Ishikawa (cell line): ENCODE measurements around the gene ABHD12B.

Source experiments
- CEBPB ChIP-seq: IDR thresholded peaks from 2 replicates; pipeline ENCODE4 v1.6.1; 2012
- CREB1 ChIP-seq: IDR thresholded peaks from 2 replicates; pipeline ENCODE4 v1.6.1; 2012; ENCODE audit warnings: low read depth
- EGR1 ChIP-seq: IDR thresholded peaks from 2 replicates; pipeline ENCODE4 v1.6.1; 2012
- EP300 ChIP-seq: IDR thresholded peaks from 2 replicates; pipeline ENCODE4 v1.6.1; 2012; ENCODE audit warnings: borderline replicate concordance
- FOXM1 ChIP-seq: IDR thresholded peaks from 2 replicates; pipeline ENCODE4 v1.6.1; 2012; ENCODE audit warnings: low read depth, borderline replicate concordance
- MAX ChIP-seq: IDR thresholded peaks from 2 replicates; pipeline ENCODE4 v1.6.1; 2012
- NFIC ChIP-seq: IDR thresholded peaks from 2 replicates; pipeline ENCODE4 v1.6.1; 2012
- RAD21 ChIP-seq: IDR thresholded peaks from 2 replicates; pipeline ENCODE4 v1.6.1; 2012; ENCODE audit warnings: low read depth
- REST ChIP-seq: IDR thresholded peaks from 2 replicates; pipeline ENCODE4 v1.6.1; 2012; ENCODE audit warnings: low read depth, mild to moderate bottlenecking
- TAF1 ChIP-seq: IDR thresholded peaks from 2 replicates; pipeline ENCODE4 v1.6.1; 2012; ENCODE audit warnings: low read depth, mild to moderate bottlenecking
- TCF12 ChIP-seq: IDR thresholded peaks from 2 replicates; pipeline ENCODE4 v1.6.1; 2012; ENCODE audit warnings: low read depth
- TEAD4 ChIP-seq: IDR thresholded peaks from 2 replicates; pipeline ENCODE4 v1.6.1; 2012
- YY1 ChIP-seq: IDR thresholded peaks from 2 replicates; pipeline ENCODE4 v1.6.1; 2012; ENCODE audit warnings: low read depth
- ZBTB7A ChIP-seq: IDR thresholded peaks from 2 replicates; pipeline ENCODE4 v1.6.1; 2012; ENCODE audit warnings: low read depth
- TF ChIP-seq, protein P1 (sequence below): IDR thresholded peaks from 2 replicates; pipeline ENCODE4 v1.6.1; 2012

Gene ABHD12B

DNA sequence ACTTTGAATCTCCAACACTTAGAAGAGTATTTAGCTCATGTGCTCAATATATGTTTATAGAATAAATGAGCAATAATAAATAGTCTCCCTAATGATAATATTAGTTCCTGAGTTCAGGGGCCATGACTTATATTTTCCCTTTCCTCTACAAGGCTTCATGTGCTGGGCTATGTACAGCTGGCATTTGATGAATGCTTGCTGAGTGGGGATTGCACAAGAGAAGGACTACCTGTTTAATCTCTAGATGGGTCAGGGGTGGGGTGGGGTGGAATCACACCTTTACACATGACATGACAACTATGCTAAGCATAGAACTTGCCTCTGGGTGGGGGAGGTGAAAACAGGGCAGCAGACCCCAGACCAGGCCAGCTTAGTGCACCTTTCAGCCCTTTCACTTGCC is 7.6 kb upstream of the ABHD12B start:
- no peak for TF ChIP-seq CEBPB
- no peak for TF ChIP-seq ZBTB7A
- TF ChIP-seq RAD21, result no peak
- no peak for TF ChIP-seq FOXM1
- TF ChIP-seq, protein P1, sequence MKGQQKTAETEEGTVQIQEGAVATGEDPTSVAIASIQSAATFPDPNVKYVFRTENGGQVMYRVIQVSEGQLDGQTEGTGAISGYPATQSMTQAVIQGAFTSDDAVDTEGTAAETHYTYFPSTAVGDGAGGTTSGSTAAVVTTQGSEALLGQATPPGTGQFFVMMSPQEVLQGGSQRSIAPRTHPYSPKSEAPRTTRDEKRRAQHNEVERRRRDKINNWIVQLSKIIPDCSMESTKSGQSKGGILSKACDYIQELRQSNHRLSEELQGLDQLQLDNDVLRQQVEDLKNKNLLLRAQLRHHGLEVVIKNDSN, result no peak
- no peak for TF ChIP-seq TCF12
- TF ChIP-seq CREB1, result no peak
- TF ChIP-seq YY1, result no peak
- no peak for TF ChIP-seq TAF1
- TF ChIP-seq MAX, result no peak
- TF ChIP-seq EP300, result no peak
- no peak for TF ChIP-seq NFIC

DNA sequence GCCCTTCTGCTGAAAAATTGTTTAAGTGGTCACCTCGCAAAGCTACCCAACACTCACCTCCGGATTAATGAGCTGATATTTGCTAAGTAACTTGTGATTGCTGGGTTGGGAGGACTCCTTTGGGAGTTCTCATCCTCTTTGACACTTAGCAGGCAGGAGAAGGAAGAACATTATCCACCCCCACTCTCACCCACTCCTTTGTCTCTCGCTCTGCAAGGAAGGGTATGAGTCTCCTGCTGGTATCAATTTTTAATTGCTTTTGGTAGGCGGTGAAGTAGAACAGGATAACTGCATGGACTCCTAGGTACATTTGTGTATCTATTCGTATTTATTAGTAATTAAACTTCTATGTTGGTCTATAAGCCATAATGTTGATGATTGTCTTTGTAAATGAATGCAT is 6.9 kb upstream of the ABHD12B start:
- no peak for TF ChIP-seq EGR1
- no peak for TF ChIP-seq TAF1
- no peak for TF ChIP-seq ZBTB7A
- no peak for TF ChIP-seq NFIC
- TF ChIP-seq MAX, result no peak
- TF ChIP-seq RAD21, result no peak
- TF ChIP-seq YY1, result no peak
- TF ChIP-seq, protein P1, result no peak
- no peak for TF ChIP-seq TCF12
- no peak for TF ChIP-seq REST
- TF ChIP-seq CREB1, result no peak
- TF ChIP-seq FOXM1, result no peak
- no peak for TF ChIP-seq TEAD4
- no peak for TF ChIP-seq EP300
- TF ChIP-seq CEBPB, result no peak

DNA sequence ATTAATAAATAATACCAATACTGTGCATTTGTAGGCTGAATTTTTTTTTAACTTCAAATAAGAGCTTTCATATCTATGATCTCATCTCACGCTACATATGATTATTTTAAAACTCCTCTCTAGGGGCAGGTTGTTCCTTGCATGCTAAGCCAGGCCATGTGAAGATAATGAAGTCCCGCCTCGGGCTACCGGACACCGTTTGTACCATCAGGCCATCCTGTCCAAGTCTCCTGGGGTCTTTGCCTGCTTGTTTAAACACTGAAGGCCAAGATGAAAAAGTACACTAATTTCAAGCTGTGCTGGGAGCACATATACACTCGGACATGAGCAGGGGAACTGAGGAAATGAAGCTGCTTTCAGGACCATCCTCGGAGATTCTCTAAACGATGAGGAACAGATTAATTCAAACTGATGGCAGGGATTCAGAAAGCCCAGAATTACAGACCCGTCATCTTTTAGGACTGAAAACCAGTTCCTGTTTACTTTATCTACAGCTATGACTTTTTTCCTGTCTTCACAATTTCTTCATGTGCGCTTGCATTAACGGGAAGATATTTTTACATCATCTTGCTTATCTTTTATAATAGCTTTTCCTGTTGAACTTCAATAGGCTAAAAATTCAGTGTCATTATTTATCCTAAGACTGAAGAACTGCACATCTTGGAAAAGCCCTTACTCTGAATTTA is 6.3 kb upstream of the ABHD12B start:
- TF ChIP-seq CREB1, result no peak
- no peak for TF ChIP-seq EP300
- no peak for TF ChIP-seq ZBTB7A
- no peak for TF ChIP-seq TAF1
- no peak for TF ChIP-seq YY1
- TF ChIP-seq, protein P1, result no peak
- TF ChIP-seq NFIC, result no peak
- no peak for TF ChIP-seq TCF12
- TF ChIP-seq TEAD4, result no peak
- no peak for TF ChIP-seq EGR1

DNA sequence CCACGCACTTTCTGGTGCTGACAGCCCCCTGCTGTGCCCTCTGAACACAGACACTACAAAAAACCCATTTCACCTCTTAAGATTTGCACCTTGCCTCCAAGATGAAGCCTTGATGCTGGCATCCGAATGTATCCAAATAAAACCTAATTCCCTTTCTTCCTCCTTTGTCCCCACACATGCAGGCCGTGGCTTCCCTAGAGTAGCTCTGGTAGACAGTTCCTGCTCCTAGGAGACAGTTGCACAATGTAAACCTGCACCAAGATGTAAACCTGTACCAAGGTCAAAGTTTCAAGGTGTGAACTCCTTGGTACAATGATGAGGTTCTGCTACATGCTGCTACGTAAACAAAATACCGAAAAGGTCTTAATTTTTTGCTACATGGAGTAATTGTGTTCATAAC is 625 bp upstream of the ABHD12B start:
- TF ChIP-seq FOXM1, result no peak
- TF ChIP-seq CREB1, result no peak
- no peak for TF ChIP-seq ZBTB7A
- no peak for TF ChIP-seq RAD21
- TF ChIP-seq, protein P1, result no peak
- TF ChIP-seq CEBPB, result no peak
- no peak for TF ChIP-seq EGR1
- TF ChIP-seq TCF12, result no peak
- no peak for TF ChIP-seq TEAD4
- no peak for TF ChIP-seq YY1
- no peak for TF ChIP-seq MAX
- TF ChIP-seq EP300, result no peak
- no peak for TF ChIP-seq NFIC

GRCh38 chr14:50874757-50875156 is 2.9 kb downstream of the ABHD12B start:
- TF ChIP-seq TEAD4 (no peak), TCF12 (no peak)

DNA sequence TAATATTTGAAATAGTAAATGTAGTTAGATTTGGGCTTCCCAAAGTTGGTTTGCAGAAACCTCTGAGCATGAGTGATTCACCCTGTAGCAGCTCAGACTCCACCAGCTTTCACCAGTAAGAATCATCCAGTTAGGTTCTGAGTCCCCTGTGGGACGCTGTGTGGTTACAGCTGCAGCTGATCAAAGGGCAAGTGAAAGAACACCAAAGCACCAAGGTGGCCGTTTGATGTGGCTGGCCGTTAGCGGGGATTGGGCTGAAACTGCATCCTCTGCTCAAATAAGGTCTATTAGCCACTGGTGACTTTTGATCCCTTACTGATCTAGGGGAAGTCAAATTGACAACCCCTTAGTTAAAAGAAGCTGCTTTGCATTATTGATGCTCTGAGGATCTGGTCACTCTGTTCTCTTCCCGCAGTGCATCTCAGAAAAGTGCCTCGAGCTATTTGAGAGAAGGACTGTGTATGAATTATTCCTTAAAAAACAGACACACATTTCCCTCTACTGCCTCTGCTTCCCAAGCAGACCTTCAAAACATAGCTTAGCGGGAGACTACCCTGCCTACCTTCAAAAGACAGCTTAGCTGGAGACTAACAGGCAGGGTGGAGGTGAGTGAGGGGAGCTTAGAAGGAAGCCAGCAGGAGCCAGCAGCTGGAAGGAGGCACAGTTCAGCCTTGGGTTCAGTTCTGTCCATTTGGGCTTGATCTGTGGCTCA is 3.7 kb downstream of the ABHD12B start:
- TF ChIP-seq TEAD4 (no peak), EGR1 (no peak), RAD21 (no peak), TAF1 (no peak)
